Mucosa of gallbladder (tissue), 1 donor: ENCODE measurements around the gene ATL2. TPM values are rescaled to one million over a fixed set of nuclear protein-coding genes. Genes with fewer than 3 reads are reported as not detected.
"Not testable (repeated sequence)": the region's sequence is repeated elsewhere in the genome, so short reads cannot be mapped to it uniquely, and the experiment has no call there.

Experiments
- DNase-seq: peaks from one replicate; pipeline ENCODE4 v3.0.0-alpha.2; 2020; ENCODE audit warnings: low spot score
- total RNA-seq: library from RNA; stranded (reverse); gene quantifications from one replicate; pipeline ENCODE4 v1.2.1, GENCODE V29; 2021
- donor health status: DM: no; HTN: no; CAD: no.

ATL2 gene
- total RNA-seq, 1 donor from 2014 or later, result 54.8 TPM

GRCh38 chr2:38390947-38391346 lies 13.9 kb upstream of the ATL2 start:
- no peak for DNase-seq

DNA sequence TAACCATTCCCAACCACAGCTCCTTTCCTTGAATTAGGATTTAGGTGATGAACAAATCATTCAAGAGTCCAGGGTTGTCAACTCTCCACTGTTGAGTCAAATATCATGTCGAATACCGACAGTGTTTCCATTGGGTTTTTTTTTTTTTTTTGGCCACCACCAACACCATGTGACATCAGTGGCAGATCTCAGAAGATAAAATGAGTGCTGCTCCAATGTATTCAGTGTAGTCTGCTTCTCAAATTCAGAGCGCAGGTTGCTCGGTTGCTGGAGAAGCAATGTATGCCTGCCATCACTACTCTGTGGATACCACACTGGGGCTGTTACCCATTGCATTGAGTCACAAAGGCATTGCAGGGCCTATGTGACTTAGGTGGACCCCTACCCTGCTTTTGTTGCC lies 10.8 kb upstream of the ATL2 start:
- no peak for DNase-seq

- no peak for DNase-seq
These were observed 9.7 kb upstream of the ATL2 start for GRCh38 chr2:38386821-38387220.

DNA sequence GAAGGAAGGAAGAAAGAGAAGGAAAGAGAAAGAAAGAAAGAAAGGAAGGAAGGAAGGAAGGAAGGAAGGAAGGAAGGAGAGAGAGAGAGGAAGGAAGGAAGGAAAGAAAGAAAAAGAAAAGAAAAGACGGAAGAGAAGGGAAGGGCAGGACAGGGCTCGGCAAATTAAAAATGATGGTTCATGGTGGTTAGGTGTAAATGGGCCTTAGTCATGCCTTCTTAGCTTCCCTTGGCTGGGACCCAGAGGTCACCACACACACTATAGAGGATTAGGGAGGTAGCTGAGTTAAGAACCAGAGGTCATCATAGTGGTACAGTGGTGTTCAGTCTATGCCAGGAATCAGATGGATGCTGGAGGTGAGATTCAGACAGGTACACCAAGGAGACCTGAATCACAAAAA lies 9.3 kb upstream of the ATL2 start:
- DNase-seq, result no peak

DNA sequence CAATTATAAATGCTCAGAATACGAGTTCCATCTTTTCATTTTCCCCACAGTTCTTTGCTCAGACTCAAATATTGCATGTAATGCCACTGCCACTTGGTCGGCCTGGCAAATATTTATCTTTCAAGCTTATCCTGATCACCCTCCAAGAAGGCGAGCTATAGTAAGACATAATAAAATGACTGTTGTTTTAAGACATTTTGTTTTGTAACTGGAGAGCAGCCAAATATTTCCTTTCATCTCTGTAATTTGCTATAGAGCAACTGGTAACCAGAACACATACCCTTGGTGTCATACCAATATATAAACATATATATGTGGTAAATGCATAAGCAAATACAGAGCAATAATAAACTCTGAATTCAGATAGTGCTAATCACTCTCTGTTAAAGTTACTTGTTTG lies 7.3 kb upstream of the ATL2 start:
- no peak for DNase-seq

GRCh38 chr2:38383741-38384140 lies 6.7 kb upstream of the ATL2 start:
- not testable (repeated sequence) for DNase-seq

DNA sequence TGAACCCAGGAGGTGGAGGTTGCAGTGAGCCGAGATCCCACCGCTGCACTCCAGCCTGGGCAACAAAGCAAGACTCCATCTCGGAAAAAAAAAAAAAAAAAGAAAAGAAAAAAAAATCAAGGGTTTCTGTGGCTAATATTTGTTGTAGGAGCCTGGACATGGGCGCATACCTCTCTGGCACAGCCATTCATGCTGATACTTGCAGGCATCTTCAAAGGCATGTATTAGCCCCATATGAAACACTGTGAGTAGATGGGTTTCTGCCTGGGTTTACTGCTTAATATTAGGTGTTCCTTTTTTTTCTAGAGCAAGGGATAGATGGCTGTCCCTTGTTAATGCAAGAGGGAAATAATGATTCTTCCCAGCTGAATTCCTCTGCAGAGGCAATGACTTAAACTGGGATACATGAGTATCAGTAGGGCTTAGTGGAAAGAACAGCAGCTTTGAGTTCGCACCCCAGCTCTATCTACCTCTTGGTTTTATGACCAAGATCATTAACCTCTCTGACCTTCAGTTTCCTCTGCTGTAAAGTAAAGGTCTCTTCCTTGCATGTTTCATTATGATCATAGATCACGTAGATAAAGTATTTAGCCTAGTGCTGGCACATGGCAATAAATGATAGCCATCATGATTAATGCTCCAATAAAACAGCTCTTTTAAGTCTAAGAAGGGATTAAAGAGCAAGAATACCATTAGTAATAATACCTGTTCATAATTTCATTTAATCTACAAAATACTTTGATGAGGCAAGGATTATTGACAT lies 4.5 kb upstream of the ATL2 start:
- DNase-seq, result no peak

DNA sequence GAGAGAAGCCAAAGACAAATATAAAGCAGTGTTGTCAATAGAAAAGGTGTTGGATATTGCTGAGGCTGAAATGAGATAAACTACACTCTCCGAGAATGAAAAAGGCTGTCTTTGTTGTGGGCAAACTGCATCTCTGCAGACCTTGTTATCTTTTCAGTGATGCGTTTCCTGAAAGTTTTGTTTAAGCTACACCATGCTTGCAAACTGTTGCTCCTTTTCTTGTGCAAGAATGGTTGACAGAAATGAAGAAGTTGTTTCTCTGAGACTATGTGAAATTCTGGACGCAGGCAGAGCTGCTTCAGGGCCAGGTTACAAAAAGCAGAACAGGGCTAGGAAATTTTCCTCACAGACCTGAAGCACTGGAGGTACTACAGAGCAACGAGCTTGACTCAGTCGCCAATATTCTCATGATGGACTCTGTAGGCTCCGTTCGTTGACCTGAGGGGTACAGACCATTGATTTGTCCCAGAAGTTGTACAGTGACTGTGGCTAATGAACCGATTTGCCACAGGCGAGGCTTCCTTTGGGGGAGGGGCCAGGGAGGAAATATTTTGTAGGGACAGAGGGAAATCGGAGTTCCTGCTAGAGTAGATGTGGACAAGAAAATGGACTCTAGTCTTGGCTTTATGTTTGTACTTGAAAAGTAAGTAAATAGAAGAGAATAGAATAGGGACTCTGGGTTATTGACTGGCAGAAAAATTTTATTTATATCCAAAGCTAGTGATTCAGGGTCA lies 3.5 kb upstream of the ATL2 start:
- no peak for DNase-seq

GRCh38 chr2:38376346-38377049 lies 575 bp downstream of the ATL2 start:
- peak; percentile 57 for DNase-seq

- DNase-seq, result no peak
These were observed 1.3 kb downstream of the ATL2 start for GRCh38 chr2:38375696-38376345.

- DNase-seq, result no peak
These were observed 2.1 kb downstream of the ATL2 start for GRCh38 chr2:38374984-38375383.

DNA sequence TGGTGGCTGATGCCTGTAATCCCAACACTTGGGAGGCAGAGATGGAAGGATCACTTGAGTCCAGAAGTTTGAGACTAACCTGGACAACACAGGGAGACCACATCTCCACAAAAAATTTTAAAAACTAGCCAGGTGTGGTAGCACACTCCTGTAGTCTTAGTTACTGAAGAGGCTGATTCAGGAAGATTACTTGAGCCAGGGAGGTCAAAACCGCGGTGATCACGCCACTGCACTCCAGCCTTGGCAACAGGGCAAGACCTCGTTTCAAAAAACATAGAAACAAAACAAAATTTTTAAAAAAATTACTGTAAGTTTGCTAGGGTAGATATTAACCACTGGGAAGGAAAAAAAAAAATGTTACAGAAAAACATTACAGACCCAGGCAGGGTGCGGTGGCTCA lies 5.8 kb downstream of the ATL2 start:
- DNase-seq, result no peak

DNA sequence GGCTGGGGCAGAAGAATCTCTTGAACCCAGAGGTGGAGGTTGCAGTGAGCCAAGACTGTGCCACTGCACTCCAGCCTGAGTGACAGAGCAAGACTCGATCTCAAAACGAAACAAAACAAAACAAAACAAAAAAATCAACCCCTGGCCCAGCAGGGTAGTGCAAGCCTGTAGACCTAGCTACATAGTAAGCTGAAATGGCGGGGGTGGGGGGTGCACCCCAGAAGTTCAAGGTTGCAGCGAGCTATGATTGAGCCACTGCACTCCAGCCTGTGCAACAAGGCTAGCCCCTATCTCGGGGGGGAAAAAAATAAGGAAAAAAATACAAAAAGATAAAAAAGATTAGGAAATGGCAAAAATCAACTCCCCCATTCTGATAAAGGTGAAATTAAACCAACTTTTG lies 6.4 kb downstream of the ATL2 start:
- DNase-seq, result no peak

DNA sequence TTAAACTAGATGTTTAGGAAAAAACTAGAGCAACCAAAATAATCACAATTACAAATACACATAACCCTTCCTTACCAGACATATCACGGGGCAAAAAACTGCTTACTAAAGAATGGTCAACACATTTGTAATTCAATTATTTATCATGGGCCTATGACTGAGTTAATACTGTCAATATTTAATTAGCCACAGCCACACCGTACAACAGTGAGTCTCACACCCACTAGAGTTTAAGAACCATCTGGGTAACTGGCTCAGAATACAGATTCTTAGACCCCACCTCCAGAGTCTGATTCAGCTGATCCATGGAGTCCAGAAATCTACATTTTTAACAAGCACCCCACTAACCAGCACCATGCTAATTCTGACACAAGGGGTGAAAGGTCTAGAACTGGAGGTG lies 14.8 kb downstream of the ATL2 start:
- DNase-seq, result no peak

DNA sequence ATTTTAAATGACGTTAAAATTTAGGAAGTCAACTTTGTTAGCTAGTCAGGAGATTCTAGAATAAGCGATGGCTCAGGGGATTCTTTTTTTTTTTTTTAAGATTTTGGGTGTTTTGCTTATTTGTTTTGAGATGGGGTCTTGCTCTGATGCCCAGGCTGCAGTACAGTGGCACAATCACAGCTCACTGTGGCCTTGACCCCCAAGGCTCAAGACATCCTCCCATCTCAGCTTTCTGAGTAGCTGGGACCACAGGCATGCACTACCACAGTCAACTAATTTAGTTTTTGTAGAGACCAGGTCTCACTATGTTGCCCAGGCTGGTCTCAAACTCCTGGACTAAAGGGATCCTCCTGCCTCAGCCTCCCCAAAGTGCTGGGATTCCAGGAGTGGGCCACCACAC lies 16.9 kb downstream of the ATL2 start:
- no peak for DNase-seq

- DNase-seq, result no peak
These were observed 23.7 kb downstream of the ATL2 start for GRCh38 chr2:38353402-38353801.

GRCh38 chr2:38352336-38352735 lies 24.7 kb downstream of the ATL2 start:
- no peak for DNase-seq

- no peak for DNase-seq
These were observed 31.6 kb downstream of the ATL2 start for GRCh38 chr2:38345323-38346038.

GRCh38 chr2:38344813-38345212 lies 32.3 kb downstream of the ATL2 start:
- no peak for DNase-seq

GRCh38 chr2:38343212-38343611 lies 33.9 kb downstream of the ATL2 start:
- no peak for DNase-seq

DNA sequence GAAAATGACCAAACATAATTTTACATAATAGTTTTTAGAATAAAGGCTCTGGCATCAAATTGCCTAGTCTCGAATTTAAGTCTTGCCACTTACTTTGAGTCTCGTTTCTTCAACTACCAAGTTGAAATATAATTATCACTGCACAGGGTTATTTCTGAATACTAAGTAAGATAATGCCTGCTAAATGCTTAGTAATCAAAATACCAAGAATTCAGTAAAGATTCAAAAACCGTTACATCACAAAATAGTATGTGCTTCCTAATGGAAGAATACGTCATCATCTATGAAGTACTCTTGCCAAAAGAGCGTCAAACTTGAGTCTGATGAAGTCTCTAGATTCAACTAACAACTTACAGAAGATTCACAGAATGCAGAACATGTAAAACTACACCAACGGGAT lies 40.5 kb downstream of the ATL2 start:
- no peak for DNase-seq

DNA sequence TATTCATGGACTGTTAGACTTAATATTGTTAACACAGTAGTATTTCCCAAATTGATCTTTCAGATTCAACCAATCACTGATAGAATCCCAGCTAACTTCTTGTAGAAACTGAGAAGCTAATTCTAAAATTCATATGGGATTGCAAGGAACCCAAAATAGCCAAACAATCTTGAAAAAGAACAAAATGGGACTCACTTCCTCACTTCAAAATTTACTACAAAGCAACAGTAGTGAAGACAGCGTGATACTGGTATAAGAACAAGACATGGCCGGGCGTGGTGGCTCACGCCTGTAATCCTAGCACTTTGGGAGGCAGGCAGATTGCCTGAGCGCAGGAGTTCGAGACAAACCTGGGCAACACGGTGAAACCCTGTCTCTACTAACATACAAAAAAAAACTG lies 46.3 kb downstream of the ATL2 start:
- no peak for DNase-seq
